CD4-positive, alpha-beta T cell treated with Interleukin-6 at 100 ng/mL for 8 hours (primary cell): ENCODE measurements around the gene PSMG4.

ENCODE experiments used
- DNase-seq: peaks from one replicate; pipeline ENCODE4 v3.0.0-alpha.2; 2020; ENCODE audit warnings: mixed read lengths, low spot score

The PSMG4 gene

GRCh38 chr6:3251462-3252314 lies 7.1 kb upstream of the PSMG4 start:
- peak; percentile 84 for DNase-seq

GRCh38 chr6:3252369-3252768 lies 6.4 kb upstream of the PSMG4 start:
- no peak for DNase-seq

- no peak for DNase-seq
These were observed 5.7 kb upstream of the PSMG4 start for GRCh38 chr6:3252861-3253596.

- DNase-seq: no peak
These were observed 5.2 kb upstream of the PSMG4 start for GRCh38 chr6:3253597-3253961.

GRCh38 chr6:3258201-3258600 lies 546 bp upstream of the PSMG4 start:
- no peak for DNase-seq

GRCh38 chr6:3259491-3259958 lies 778 bp downstream of the PSMG4 start:
- DNase-seq: peak; percentile 9

- DNase-seq: no peak
These were observed 1.5 kb downstream of the PSMG4 start for GRCh38 chr6:3260296-3260695.

GRCh38 chr6:3260772-3261517 lies 2.2 kb downstream of the PSMG4 start:
- no peak for DNase-seq

- DNase-seq: no peak
These were observed 2.7 kb downstream of the PSMG4 start for GRCh38 chr6:3261518-3261820.

- no peak for DNase-seq
These were observed 3.2 kb downstream of the PSMG4 start for GRCh38 chr6:3261921-3262320.

- no peak for DNase-seq
These were observed 4.3 kb downstream of the PSMG4 start for GRCh38 chr6:3263096-3263495.

GRCh38 chr6:3264356-3264755 lies 5.6 kb downstream of the PSMG4 start:
- DNase-seq: no peak

- DNase-seq: no peak
These were observed 6.9 kb downstream of the PSMG4 start for GRCh38 chr6:3265671-3266070.

GRCh38 chr6:3266170-3266569 lies 7.4 kb downstream of the PSMG4 start:
- no peak for DNase-seq

GRCh38 chr6:3267162-3267561 lies 8.4 kb downstream of the PSMG4 start:
- DNase-seq: no peak

- no peak for DNase-seq
These were observed 9.9 kb downstream of the PSMG4 start for GRCh38 chr6:3268680-3269079.

GRCh38 chr6:3269281-3269975 lies 10.7 kb downstream of the PSMG4 start:
- DNase-seq: no peak

- no peak for DNase-seq
These were observed 11.5 kb downstream of the PSMG4 start for GRCh38 chr6:3270258-3270657.

- no peak for DNase-seq
These were observed 13.0 kb downstream of the PSMG4 start for GRCh38 chr6:3271756-3272155.

GRCh38 chr6:3272911-3273547 lies 14.3 kb downstream of the PSMG4 start:
- no peak for DNase-seq

GRCh38 chr6:3273707-3274521 lies 15.2 kb downstream of the PSMG4 start:
- no peak for DNase-seq
